HG03442 (cell line): ENCODE measurements around the gene ZNF211.

Experiments used
- ATAC-seq: cut with Tn5 transposase; IDR thresholded peaks from one replicate; pipeline ENCODE4 v1.9.1; 2021; ENCODE audit warnings: mild to moderate bottlenecking, moderate library complexity; ENCODE audit not compliant: unreplicated experiment

The ZNF211 gene

DNA sequence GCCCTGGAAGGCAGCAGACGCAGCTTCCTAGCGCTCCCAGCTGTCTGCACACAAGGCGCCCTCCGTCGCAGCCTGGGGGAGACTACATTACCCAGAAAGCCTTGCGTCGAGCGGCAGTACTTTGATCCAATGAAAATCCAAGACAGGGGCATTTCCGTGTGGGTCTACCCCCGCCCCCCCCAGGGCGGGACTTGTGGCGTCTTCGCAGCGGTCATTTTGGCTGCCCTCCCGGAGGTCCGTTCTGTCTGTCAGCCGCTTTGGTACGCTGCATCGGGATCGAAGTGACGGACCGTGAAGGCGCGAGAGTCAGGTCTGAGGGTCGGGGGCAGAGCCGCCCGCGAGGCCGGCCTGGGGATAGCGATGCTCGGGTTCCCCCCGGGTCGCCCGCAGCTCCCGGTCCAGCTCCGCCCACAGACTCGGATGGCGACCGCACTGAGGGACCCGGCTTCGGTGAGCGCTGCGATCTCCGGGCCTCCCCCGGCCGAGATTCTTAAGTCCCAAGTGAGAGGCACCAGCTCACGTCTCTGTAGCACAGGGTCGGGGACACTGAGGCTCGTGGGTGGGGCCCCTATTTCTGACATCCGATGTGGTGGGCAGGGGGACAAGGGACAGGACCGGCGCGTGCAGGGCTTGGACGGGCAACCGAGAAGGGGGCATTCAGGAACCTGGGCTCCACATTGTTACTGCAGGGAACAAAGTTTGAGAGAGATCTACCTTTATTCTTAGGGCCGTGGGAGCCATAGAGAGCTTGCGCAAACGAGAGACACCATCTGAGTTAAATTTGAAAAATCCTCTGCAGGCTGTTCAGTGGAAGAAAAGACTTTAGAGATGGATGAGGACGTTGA is at the start of gene ZNF211:
TSS of gene ZNF211 (plus strand) at position 182 of the 845 bp plus-strand sequence. CDS start at position 361, 179 bp downstream.
- ATAC-seq: peak; percentile 89

DNA sequence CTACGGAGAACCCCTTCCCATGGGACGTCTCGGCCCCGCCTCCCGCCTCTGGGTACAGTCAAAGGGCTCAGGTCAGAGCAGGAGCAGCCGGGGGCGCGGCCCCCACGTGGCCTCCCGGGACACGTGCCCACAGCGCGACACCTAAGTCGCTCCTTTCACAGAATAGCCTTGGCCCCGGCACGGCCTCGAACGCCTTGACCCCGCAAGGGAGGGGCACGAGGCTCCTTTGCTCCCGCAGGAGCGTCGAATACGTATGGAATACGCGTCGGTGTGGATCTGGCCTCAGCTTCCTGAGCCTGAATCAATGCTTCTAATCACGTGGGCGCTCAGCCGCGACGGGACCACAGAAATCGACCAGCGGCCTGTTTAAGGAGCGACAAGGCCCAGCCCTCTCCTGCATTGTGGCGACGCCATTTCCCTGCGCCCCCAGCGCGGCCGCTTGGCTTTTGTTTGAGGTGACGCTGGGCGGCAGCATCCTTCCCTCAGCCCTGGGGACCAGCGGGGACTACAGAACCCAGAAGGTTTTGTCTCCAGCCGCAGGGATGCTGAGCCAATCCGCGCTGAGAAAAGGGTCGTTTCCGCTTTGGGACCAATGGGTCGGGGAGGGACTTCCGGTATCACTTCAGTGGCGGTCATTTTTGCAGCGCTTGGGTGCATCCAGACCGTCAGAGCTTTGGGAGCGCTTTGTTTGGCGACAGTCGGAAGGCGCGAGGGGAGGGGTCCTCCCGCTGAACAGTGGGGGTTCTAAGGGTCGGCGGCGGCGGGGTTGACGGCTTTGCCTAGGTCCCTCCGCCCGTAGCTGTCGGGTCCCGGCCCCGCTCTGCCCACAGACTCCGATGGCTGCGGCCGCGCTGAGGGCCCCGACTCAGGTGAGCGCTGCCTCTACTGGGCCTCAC is 49.2 kb upstream of the ZNF211 start, which contains the start of gene ZIK1:
TSS of gene ZIK1 (plus strand) at position 625 of the 896 bp plus-strand sequence. CDS start at position 837, 212 bp downstream.
- ATAC-seq: peak; percentile 79

DNA sequence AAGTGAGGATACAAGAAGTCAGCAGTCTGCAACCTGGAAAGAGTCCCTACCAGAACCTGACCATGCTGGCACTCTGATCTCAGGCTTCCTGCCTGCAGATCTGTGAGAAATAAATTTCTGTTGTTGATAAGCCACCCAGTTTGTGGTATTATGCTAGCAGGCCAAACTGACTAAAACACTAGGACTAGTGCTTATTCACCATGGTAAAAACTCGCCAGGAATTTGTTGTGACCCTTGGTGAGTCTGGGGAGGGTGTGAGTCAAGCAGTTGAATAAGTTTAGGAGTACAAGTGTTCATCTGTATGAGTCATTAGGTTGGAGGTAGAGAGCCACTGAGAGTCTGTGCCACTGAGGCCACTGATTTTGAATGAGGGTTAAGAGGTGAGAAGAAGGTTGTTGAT is 45.4 kb upstream of the ZNF211 start:
- ATAC-seq: no peak

DNA sequence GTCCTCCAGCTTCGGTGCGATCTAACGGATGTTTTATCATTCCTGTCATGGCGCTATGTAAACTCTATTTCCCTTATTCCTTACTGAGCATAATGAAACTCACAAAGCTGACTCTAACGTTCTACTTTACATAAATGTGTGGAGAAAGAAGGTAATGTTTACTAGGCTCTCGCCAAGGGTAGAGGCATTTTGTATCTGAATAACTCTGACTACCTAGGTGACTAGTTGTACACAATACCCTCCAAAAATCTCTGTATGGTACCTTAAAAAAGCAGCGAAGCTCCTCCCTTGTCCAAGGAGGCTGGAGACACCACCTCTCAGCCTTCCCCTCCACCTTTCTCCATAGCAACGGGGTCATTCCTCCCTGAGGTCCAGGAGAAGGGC is 33.6 kb upstream of the ZNF211 start:
- peak; percentile 21 for ATAC-seq

DNA sequence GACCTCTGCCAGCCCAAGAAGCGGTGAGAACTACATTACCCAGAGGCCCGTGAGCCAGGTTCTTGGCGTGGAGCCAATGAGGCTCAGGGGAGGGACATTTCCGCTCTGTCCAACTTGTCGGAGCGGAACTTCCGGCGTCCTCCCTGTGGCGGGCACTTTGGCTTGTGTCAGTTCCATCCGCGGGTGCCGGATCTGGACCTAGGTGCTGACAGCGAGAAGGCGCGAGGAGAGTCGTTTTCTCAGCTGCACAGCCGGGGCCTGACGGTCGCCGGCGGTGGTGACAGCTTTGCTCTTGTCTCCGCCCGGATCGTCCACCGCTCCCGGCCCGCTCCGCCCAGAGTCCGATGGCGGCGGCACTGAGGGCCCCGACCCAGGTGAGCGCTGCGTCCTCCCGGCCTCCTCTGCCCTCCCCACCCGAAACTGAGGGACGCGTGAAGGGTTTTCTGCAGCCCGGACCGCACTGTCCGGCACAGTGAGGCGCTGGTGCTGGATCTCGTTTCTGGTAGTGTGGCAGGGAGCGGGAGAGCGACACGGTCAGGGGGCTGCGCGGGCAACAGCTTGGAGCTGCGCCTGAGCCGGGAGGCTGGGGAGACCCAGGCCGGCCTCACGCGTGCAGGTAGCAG is 33.1 kb upstream of the ZNF211 start, which contains the start of gene ZNF530:
TSS of gene ZNF530 (plus strand) at position 125 of the 623 bp plus-strand sequence. CDS start 4,461 bp downstream, outside the sequence.
- ATAC-seq: peak; percentile 96

DNA sequence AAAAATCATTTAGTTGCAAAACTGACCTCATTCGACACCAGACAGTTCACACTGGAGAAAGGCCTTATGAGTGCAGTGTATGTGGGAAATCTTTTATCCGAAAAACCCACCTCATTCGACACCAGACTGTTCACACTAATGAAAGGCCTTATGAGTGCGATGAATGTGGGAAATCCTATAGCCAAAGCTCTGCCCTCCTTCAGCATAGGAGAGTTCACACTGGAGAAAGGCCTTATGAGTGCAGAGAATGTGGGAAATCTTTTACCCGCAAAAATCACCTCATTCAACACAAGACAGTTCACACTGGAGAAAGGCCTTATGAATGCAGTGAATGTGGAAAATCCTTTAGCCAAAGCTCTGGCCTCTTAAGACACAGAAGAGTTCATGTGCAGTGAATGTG is 26.0 kb upstream of the ZNF211 start:
- no peak for ATAC-seq

DNA sequence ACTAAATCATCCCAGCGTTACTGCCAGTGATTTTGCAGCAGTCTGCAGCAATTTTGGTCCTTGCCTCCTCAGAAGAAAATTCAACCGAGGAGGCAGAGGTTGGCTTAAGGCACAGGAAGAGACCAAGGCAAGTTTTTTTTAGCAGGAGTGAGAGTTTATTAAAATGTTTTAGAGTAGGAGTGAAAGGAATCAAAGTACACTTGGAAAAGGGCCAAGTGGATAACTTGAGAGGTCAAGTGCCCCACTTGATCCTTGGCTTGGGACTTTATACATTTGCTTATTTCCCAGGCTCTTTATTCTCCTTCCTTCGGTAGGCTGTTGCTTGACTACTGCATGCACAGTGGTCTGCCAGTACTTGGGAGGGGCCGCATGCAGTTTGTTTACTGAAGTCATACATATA is 21.9 kb upstream of the ZNF211 start:
- ATAC-seq: no peak

DNA sequence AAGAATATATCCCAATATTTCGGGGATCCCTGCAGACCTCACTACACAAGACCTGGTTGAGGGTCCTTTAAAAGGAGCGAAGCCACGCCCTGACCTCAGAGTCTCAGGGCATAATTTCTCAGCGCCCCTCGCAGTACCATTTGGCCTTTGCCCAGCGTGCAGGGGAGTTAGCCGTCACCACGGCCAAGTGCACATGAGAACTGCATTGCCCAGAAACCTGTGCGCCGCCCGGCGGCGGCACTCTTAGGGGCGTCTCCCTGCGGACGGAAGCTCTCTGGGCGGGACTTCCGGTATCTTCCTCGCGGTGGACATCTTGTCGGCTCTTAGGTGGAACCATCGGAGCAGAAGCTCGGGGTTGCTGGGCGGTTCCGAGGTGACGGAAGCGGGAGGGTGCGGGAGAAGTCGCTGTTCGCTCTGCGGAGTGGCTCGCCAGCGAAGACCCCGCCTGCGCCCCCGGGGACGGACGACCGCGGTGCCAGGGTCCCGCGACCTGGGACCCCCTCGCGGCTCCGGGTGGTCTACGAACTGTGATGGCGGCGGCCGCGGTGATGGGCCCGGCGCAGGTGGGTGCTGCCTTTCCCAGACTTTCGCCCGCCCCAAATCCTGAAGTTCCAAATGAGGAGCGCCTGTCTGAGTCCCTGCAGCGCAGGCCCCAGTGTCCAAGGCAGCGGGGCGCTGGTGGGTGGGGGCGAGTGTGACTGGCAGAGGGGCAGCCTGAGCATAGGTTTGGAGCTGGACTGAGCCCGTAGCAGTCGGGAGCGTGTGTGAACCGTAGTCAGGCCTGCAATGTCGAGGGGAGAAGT is 18.8 kb upstream of the ZNF211 start, which contains the start of gene ZNF134:
TSS of gene ZNF134 (plus strand) at position 302 of the 803 bp plus-strand sequence. CDS start 5,227 bp downstream, outside the sequence.
- peak; percentile 87 for ATAC-seq

DNA sequence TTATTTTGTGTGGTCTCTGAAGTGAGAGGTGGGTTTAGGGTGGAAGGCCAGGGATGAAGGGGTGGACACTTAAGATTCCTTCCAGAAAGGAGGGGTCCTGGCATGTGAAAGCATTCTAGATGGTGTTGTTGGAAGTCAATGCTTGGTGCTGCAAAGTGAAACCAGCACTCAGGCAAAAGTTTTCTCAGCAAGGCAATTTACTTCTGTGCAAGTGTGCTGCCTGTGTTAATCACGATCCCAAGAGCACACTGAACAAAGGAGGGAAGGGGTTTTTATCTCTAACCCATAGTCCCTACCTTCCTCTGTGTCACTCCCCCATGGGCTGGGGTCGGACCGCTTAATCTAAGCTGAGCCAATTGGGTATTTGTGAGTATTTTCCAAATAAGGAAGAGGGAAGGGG is 17.6 kb upstream of the ZNF211 start:
- no peak for ATAC-seq

DNA sequence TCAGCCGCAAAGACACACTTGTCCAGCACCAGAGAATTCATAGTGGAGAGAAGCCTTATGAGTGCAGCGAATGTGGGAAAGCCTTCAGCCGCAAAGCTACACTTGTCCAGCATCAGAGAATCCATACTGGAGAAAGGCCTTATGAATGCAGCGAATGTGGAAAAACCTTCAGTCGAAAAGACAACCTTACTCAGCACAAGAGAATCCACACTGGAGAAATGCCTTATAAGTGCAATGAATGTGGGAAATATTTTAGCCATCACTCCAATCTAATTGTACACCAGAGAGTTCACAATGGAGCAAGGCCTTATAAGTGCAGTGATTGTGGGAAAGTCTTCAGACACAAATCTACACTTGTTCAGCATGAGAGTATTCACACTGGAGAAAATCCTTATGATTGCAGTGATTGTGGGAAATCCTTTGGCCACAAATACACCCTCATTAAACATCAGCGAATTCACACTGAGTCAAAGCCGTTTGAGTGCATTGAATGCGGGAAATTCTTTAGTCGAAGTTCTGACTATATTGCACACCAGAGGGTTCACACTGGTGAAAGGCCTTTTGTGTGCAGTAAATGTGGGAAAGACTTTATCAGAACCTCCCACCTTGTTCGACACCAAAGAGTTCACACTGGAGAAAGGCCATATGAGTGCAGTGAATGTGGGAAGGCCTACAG is 12.2 kb upstream of the ZNF211 start:
- ATAC-seq: no peak

DNA sequence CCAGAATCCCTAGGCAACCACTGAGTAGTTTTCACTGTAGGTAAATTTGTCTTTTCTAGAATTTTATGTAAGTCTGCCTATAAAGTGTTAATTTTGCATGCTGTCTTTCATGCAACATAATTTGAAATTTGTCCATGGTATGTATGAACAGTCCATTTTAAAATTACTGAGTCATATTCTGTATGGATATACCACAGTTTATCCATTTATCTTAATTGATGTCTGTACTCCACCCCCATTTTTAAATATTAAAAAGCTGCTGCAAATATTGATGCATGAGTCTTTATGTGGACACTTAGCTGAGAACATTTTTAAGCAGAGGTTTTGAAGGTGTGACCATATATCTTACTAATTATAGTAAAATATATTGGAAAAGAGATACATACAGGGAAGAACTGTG is 9.9 kb upstream of the ZNF211 start:
- ATAC-seq: no peak

DNA sequence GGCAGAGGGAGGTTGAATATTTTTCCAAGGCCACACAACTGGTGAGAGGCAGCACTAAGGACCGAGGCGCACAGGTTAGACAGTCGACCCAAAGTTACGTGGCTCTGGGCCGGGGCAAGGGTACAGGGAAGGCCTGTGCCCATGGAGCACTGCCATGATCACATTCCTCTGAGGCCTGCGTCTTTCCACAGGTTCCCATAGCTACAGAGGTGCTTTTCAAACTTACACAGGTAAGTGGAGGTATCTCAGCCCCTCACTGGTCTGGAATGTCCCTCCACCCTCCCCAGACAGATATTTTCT is 814 bp downstream of the ZNF211 start:
- no peak for ATAC-seq

DNA sequence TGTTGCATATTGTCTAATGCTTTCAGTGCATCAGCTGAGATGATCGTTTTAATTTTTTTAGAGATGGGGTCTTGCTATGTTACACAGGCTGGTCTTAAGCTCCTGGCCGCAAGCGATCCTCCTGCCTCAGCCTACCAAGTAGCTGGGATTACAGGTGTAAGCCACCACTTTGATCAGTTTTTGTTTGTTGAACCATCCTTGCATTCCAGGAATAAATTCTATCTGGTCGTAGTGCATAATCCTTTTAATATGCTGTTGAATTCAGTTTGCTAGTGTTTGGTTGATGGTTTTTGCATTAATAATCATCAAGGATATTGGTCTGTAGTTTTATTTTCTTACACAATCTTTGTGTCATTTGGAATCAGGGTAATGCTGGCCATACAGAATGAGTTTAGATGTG is 4.4 kb downstream of the ZNF211 start:
- ATAC-seq: no peak

DNA sequence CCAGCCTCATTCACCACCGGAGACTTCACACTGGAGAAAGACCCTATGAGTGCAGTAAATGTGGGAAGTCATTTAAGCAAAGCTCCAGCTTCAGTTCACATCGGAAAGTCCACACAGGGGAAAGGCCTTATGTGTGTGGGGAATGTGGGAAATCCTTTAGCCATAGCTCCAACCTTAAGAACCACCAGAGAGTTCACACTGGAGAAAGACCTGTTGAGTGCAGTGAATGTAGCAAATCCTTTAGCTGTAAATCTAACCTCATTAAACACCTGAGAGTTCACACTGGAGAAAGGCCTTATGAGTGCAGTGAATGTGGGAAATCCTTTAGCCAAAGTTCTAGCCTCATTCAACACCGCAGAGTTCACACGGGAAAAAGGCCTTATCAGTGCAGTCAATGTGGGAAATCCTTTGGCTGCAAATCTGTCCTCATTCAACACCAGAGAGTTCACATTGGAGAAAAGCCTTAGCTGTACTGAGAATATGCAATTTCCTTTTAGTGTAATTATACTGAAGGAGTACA is 8.8 kb downstream of the ZNF211 start:
- ATAC-seq: no peak

DNA sequence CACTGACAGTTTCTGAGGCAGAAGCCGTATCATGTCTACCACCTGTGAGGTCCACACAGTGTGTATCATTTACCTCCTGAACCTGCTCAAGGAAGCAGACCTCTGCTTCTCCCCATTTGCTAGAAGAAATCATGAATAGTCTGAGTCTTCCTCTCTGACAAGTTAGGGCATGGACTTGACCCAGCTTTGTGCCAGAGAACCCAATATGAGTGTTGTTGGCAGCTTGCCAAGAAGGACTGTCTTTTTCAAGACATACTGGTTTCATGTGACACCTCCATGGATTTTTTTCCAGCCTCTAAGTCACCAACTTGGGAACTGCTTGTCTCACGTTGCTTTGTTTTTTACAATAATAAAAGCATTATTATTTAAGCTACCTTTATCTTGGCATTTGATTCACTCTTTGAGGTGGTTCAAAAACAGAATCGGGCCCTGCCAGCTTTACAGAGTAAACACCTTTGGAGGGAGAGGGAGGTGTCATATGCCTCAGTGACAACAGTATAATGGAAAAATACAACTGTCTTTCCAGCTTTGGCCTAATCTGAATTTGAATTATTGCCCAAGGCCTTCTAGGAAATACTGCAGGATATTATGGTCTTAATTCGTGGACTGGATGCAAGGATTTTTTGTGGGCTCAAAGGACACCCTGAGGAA is 9.6 kb downstream of the ZNF211 start:
- no peak for ATAC-seq

DNA sequence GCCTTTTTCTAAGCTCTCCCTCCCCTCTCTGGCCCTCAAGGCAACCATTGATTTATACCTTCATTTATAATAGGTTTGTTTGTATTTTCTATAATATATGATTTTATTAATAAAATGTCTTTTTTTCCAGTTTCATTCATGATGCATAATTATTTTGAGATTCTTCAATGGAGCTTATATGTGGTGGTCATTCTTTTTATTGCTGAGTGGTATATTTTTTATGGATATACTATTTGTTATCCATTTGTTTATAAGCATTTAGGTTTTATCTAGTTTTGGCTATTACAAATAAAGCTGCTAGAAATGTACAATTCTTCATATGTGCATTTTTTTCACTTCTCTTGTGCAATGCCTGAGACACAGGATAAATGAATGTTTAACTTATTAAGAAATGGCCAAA is 10.8 kb downstream of the ZNF211 start:
- ATAC-seq: no peak

DNA sequence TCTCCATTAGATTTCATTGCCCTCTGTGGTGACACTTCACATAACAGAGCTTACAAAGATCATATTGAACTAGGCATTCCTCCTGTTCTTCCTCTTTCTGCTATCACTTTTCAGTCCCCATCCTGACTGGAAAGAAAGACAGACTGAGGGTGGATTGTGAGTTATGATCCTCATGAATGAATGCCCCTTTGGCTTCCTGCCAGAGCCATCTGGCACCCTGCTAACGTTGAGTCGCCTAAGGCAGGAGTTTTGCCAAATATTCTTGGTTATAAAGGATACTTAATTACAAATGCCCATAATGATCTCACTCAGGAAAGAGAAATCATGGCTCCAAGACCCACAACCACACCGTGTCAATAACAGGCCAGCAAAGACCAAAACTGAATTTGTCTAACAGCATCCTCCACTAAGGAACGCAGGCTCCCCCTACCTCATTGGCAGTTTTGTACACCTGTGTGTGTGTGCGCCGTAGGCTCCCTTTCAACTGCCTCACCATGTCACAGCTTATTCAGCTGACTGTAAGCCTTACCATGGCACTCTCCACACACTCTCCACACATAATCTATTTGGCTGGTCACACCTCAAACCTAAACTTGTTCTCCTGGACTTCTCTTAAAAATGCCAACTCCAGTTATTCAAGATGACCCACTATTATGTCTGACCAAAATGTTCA is 15.5 kb downstream of the ZNF211 start:
- ATAC-seq: no peak

DNA sequence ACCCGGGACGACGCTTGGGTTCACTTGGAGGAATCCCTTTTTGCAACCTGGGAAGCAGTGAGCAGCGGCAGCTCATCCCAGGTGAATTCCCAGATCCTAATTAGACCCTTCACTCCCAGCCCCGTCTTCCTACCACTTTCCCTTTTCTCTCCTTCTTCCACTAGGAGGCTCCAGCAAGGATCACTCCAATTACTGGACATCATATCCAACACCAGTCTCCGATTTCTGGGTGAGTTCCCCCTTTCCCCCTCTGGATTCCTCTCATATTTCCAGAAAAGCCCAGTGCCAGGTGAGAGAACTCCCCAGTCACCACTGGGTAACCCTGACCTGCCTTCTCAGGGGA is 18.7 kb downstream of the ZNF211 start:
- ATAC-seq: no peak

DNA sequence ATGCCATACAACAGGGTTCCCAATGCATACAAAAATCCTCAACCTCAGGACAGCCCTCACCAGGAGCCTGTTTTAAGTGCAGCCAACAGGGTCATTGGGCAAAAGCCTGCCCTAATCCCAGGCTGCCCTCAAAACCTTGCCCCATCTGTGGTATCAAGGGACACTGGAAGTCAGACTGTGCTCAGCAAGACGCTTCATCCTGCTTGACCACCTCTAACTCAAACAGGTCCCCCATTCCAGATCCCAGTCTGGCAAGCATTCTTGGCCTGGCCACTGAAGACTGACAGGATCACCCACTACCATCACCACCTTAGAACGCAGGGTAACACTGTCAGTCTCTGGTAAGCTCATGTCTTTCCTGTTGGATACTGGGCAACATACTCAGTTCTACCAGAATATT is 20.7 kb downstream of the ZNF211 start:
- ATAC-seq: no peak
